ENCODE data around the gene CST5.
A peak's percentile ranks its signal among the peaks of the same experiment; 100 is the strongest.
"Not testable (repeated sequence)": the region's sequence is repeated elsewhere in the genome, so short reads cannot be mapped to it uniquely, and the experiment has no call there.

Gene CST5

GRCh38 chr20:23889775-23890187, 10.2 kb upstream of the CST5 start:
- peak; percentile 8 for DNase-seq (ENCODE audit: low spot score)

GRCh38 chr20:23887856-23888255, 8.3 kb upstream of the CST5 start:
- DNase-seq (ENCODE audit: low spot score) = no peak

- no peak for DNase-seq (ENCODE audit: low spot score)
Measured at GRCh38 chr20:23884771-23885162, 5.2 kb upstream of the CST5 start.

GRCh38 chr20:23884136-23884770, 4.7 kb upstream of the CST5 start:
- DNase-seq (ENCODE audit: low spot score) = no peak

- DNase-seq (ENCODE audit: low spot score) = no peak
Measured at GRCh38 chr20:23881371-23881770, 1.8 kb upstream of the CST5 start.

GRCh38 chr20:23880417-23880816, 869 bp upstream of the CST5 start:
- DNase-seq (ENCODE audit: low spot score) = no peak

GRCh38 chr20:23879811-23880374, 345 bp upstream of the CST5 start:
- no peak for DNase-seq (ENCODE audit: low spot score)

- DNase-seq (ENCODE audit: low spot score) = no peak
Measured at GRCh38 chr20:23878787-23879186, 761 bp downstream of the CST5 start.

GRCh38 chr20:23878016-23878542, 1.5 kb downstream of the CST5 start:
- not testable (repeated sequence) for DNase-seq (ENCODE audit: low spot score)

- no peak for DNase-seq (ENCODE audit: low spot score)
Measured at GRCh38 chr20:23877524-23877923, 2.0 kb downstream of the CST5 start.

GRCh38 chr20:23875606-23876237, 3.8 kb downstream of the CST5 start:
- DNase-seq (ENCODE audit: low spot score) = no peak

GRCh38 chr20:23874747-23875146, 4.8 kb downstream of the CST5 start:
- DNase-seq (ENCODE audit: low spot score) = no peak

GRCh38 chr20:23873370-23874015, 6.1 kb downstream of the CST5 start:
- no peak for DNase-seq (ENCODE audit: low spot score)

GRCh38 chr20:23872065-23872464, 7.5 kb downstream of the CST5 start:
- no peak for DNase-seq (ENCODE audit: low spot score)

GRCh38 chr20:23870461-23870860, 9.1 kb downstream of the CST5 start:
- DNase-seq (ENCODE audit: low spot score) = no peak

GRCh38 chr20:23869520-23869919, 10.0 kb downstream of the CST5 start:
- no peak for DNase-seq (ENCODE audit: low spot score)

- DNase-seq (ENCODE audit: low spot score) = no peak
Measured at GRCh38 chr20:23868321-23868720, 11.2 kb downstream of the CST5 start.

GRCh38 chr20:23867152-23867776, 12.3 kb downstream of the CST5 start:
- DNase-seq (ENCODE audit: low spot score) = no peak

GRCh38 chr20:23860771-23861170, 18.8 kb downstream of the CST5 start:
- DNase-seq (ENCODE audit: low spot score) = not testable (repeated sequence)

- DNase-seq (ENCODE audit: low spot score) = no peak
Measured at GRCh38 chr20:23857962-23858595, 21.5 kb downstream of the CST5 start.

GRCh38 chr20:23856736-23857135, 22.8 kb downstream of the CST5 start:
- DNase-seq (ENCODE audit: low spot score) = no peak

GRCh38 chr20:23856226-23856625, 23.3 kb downstream of the CST5 start:
- DNase-seq (ENCODE audit: low spot score) = no peak
